ENCODE results near the gene LRRN4CL. TPM values are rescaled to one million over a fixed set of nuclear protein-coding genes. Genes with fewer than 3 reads are reported as not detected.
A peak's percentile ranks its signal among the peaks of the same experiment; 100 is the strongest.

The LRRN4CL gene
- total RNA-seq, 1 donor from 2014 or later = 12.1 TPM

- Histone ChIP-seq H3K4me3 (no peak overlapping the region), H3K27ac (no peak overlapping the region), H3K9me3 (no peaks in the 10 kb centered on the region), H3K27me3 (no peaks in the 10 kb centered on the region), H3K36me3 (peaks cover 84 to 94% of the 10 kb centered on the region in 2 donors), H3K4me1 (no peaks in the 10 kb centered on the region)
- TF ChIP-seq CTCF (IDR thresholded peaks at IDR 0.05) = no peak
- intact Hi-C loops (cut with DNase I) = no loop called here
- no peak for DNase-seq (ENCODE audit: low spot score in 2 of 2)
These were observed 26.1 kb upstream of the LRRN4CL start for GRCh38 chr11:62715150-62716130.

- H3K27me3 ChIP-seq = no peaks in the 10 kb centered on the region
- H3K36me3 ChIP-seq = peaks cover 64 to 76% of the 10 kb centered on the region in 2 donors
- no peak for DNase-seq (ENCODE audit: low spot score in 2 of 2)
- H3K4me1 ChIP-seq = peaks cover 4 to 10% of the 10 kb centered on the region in 2 donors
- H3K27ac ChIP-seq = no peak overlapping the region
- no peaks in the 10 kb centered on the region for H3K9me3 ChIP-seq
- no peak overlapping the region for H3K4me3 ChIP-seq
- intact Hi-C loops (cut with DNase I) = no loop called here
- no peak for TF ChIP-seq CTCF (IDR thresholded peaks at IDR 0.05)
These were observed 24.0 kb upstream of the LRRN4CL start for GRCh38 chr11:62713343-62713742.

GRCh38 chr11:62712861-62713260 lies 23.5 kb upstream of the LRRN4CL start:
- Histone ChIP-seq H3K27me3 (no peaks in the 10 kb centered on the region), H3K27ac (no peak overlapping the region), H3K36me3 (peaks cover 59 to 71% of the 10 kb centered on the region in 2 donors), H3K9me3 (no peaks in the 10 kb centered on the region), H3K4me3 (no peak overlapping the region), H3K4me1 (peaks cover 4 to 13% of the 10 kb centered on the region in 2 donors)
- DNase-seq (ENCODE audit: low spot score in 2 of 2) = no peak
- intact Hi-C loops (cut with DNase I) = no loop called here
- TF ChIP-seq CTCF (IDR thresholded peaks at IDR 0.05) = no peak

GRCh38 chr11:62712276-62712812 lies 23.0 kb upstream of the LRRN4CL start:
- intact Hi-C loops (cut with DNase I) = no loop called here
- DNase-seq (ENCODE audit: low spot score in 2 of 2) = no peak
- TF ChIP-seq CTCF (IDR thresholded peaks at IDR 0.05) = no peak
- H3K27me3 ChIP-seq = no peaks in the 10 kb centered on the region
- peaks cover 54 to 66% of the 10 kb centered on the region in 2 donors for H3K36me3 ChIP-seq
- no peak overlapping the region for H3K4me3 ChIP-seq
- no peaks in the 10 kb centered on the region for H3K9me3 ChIP-seq
- H3K27ac ChIP-seq = no peak overlapping the region
- peaks cover 4 to 13% of the 10 kb centered on the region in 2 donors for H3K4me1 ChIP-seq

- Histone ChIP-seq H3K4me3 (peak overlapping the region; percentile 56 to 75), H3K9me3 (no peaks in the 10 kb centered on the region), H3K27ac (peak overlapping the region; percentile 91 to 94), H3K36me3 (peaks cover 32 to 42% of the 10 kb centered on the region in 2 donors), H3K27me3 (no peaks in the 10 kb centered on the region), H3K4me1 (peaks cover 8 to 21% of the 10 kb centered on the region in 2 donors)
- no peak for DNase-seq (ENCODE audit: low spot score in 2 of 2)
- TF ChIP-seq CTCF (IDR thresholded peaks at IDR 0.05) = peak in 1 of 3 experiments; percentile 5
- intact Hi-C loops (cut with DNase I) = no loop called here
These were observed 20.6 kb upstream of the LRRN4CL start for GRCh38 chr11:62710001-62710345.

Measured in ascending aorta (tissue), 2 donors.